Fibroblast of villous mesenchyme (primary cell): Measurements from ENCODE around the gene PLIN5. TPM values are rescaled to one million over a fixed set of nuclear protein-coding genes. Genes with fewer than 3 reads are reported as not detected.

Experiments
- DNase-seq: peaks from one replicate; pipeline ENCODE4 v3.0.0-alpha.2; 2010; ENCODE audit warnings: low read depth
- H3K4me3 ChIP-seq: 2 replicates; pipeline ENCODE4 v1.5.1; 2011; ENCODE audit warnings: low read depth, mild to moderate bottlenecking, low read length
- total RNA-seq: library from RNA; depleted of rRNA; stranded (reverse); fragments of >200 nt; gene quantifications from 2 replicates; pipeline ENCODE4 v1.2.3, GENCODE V29; 2012
- TF ChIP-seq, protein P1 (sequence below): IDR thresholded peaks from 2 replicates; pipeline ENCODE4 v1.5.1; 2012; ENCODE audit warnings: low read depth, mild to moderate bottlenecking, low read length; ENCODE audit not compliant: insufficient read depth

The PLIN5 gene
- total RNA-seq, 1 donor = not detected

DNA sequence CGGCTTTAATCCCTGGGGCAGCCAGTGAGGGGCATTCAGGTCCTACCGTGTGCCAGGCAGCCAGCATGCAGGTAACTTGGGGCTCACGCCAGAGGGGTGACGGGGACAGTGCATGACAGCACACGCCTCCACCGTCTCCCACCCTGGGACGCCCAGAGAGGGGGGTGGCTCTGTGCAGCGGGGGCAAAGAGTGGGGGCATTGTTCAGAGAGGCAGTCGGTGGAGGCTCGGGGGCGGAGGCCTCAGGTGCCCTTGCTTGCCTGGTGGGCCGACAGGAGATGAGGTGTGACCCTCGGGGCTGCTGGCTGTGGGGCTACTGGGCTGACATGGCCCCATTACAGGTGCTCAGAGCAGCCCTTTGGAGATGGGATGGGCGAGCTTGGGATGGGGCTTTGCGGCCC is 35.2 kb downstream of the PLIN5 start:
- TF ChIP-seq, protein P1, sequence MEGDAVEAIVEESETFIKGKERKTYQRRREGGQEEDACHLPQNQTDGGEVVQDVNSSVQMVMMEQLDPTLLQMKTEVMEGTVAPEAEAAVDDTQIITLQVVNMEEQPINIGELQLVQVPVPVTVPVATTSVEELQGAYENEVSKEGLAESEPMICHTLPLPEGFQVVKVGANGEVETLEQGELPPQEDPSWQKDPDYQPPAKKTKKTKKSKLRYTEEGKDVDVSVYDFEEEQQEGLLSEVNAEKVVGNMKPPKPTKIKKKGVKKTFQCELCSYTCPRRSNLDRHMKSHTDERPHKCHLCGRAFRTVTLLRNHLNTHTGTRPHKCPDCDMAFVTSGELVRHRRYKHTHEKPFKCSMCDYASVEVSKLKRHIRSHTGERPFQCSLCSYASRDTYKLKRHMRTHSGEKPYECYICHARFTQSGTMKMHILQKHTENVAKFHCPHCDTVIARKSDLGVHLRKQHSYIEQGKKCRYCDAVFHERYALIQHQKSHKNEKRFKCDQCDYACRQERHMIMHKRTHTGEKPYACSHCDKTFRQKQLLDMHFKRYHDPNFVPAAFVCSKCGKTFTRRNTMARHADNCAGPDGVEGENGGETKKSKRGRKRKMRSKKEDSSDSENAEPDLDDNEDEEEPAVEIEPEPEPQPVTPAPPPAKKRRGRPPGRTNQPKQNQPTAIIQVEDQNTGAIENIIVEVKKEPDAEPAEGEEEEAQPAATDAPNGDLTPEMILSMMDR = no peak
- no peak for DNase-seq
- no peak overlapping the region for H3K4me3 ChIP-seq

DNA sequence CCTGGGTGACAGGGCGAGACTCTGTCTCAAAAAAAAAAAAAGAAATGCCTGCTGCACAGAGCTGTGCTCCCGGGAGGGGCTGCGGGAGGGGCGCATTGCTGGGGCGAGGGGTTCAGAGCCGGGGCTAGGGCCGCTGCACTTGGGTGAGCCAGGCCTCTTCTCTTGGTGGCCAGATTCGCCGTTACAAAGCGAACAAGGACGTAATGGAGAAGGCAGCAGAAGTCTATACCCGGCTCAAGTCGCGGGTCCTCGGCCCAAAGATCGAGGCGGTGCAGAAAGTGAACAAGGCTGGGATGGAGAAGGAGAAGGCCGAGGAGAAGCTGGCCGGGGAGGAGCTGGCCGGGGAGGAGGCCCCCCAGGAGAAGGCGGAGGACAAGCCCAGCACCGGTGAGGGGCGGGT is 35.7 kb downstream of the PLIN5 start:
- no peak for DNase-seq
- TF ChIP-seq, protein P1 = no peak

DNA sequence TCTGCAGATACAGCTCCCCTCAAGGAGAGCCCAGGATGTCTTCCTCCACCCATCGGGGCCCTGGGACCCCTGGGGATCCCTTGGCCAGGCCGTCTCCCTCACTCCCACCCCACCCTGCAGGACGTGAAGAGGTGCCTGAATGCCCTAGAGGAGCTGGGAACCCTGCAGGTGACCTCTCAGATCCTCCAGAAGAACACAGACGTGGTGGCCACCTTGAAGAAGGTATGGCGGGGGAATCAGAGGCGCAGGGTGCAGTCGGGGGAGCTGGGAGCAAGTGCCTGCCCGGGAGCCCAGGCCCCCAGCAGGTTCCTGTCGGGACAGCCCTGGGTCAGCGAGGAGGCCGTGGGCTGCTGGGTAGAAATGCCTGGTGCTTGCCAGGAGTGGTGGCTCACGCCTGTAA is 36.3 kb downstream of the PLIN5 start:
- H3K4me3 ChIP-seq = no peak overlapping the region
- TF ChIP-seq, protein P1 = no peak
- DNase-seq = no peak

More for the DNA sequence above, 35.7 kb downstream of the PLIN5 start:
- no peak overlapping the region for H3K4me3 ChIP-seq

- no peak overlapping the region for H3K4me3 ChIP-seq
- TF ChIP-seq, protein P1 = no peak
- no peak for DNase-seq
Observed at GRCh38 chr19:4497770-4498389, 37.1 kb downstream of the PLIN5 start.

- no peak overlapping the region for H3K4me3 ChIP-seq
- no peak for DNase-seq
- TF ChIP-seq, protein P1 = no peak
Observed at GRCh38 chr19:4496304-4496703, 38.7 kb downstream of the PLIN5 start.

- DNase-seq = no peak
- no peak overlapping the region for H3K4me3 ChIP-seq
Observed at GRCh38 chr19:4495471-4495870, 39.6 kb downstream of the PLIN5 start.

More at GRCh38 chr19:4495471-4495870, 39.6 kb downstream of the PLIN5 start:
- TF ChIP-seq, protein P1 = no peak
